A673 (cell line): Measurements from ENCODE around the gene CTXN3. TPM values are rescaled to one million over a fixed set of nuclear protein-coding genes. Genes with fewer than 3 reads are reported as not detected.

Experiments used
- BruUV-seq: library from RNA; stranded (reverse); fragments of 400-500 nt; replicated peaks from 2 replicates; lab custom pipeline; 2021; lab: Mats Ljungman, UMichigan
- CTCF ChIA-PET: fragments of 300-600 bp; sonication (Branson Sonifier 250); formaldehyde crosslinking; loops from one replicate; lab custom pipeline; 2022; ENCODE audit warnings: antibody characterized with exemption; lab: Charles Lee
- POLR2A ChIA-PET: fragments of 300-600 bp; sonication (Branson Sonifier 250); formaldehyde crosslinking; loops from one replicate; lab custom pipeline; 2022; ENCODE audit warnings: antibody characterized with exemption; ENCODE audit not compliant: low non-redundant PET; lab: Charles Lee
- DNase-seq: peaks from one replicate; pipeline ENCODE4 v3.0.0-alpha.2; 2015; ENCODE audit warnings: low spot score
- H3K27ac ChIP-seq: fragments of 200-600 bp; sonication (generic); 2 replicates; pipeline ENCODE4 v1.5.1; 2016; ENCODE audit warnings: mixed run types, low read depth, mild to moderate bottlenecking, mixed read lengths, antibody characterized with exemption, low read length; ENCODE audit not compliant: poor library complexity, severe bottlenecking
- H3K27me3 ChIP-seq: fragments of 200-600 bp; sonication (generic); replicated peaks from 2 replicates; pipeline ENCODE4 v1.6.1; 2017; ENCODE audit warnings: mixed run types, low read depth, mild to moderate bottlenecking, mixed read lengths, antibody characterized with exemption, low read length; ENCODE audit not compliant: insufficient read depth, poor library complexity
- H3K36me3 ChIP-seq: fragments of 200-600 bp; sonication (generic); 2 replicates; pipeline ENCODE4 v1.6.1; 2016; ENCODE audit warnings: mixed run types, mild to moderate bottlenecking, mixed read lengths, antibody characterized with exemption, low read length; ENCODE audit not compliant: insufficient read depth, poor library complexity, severe bottlenecking
- H3K4me1 ChIP-seq: fragments of 200-600 bp; sonication (generic); 2 replicates; pipeline ENCODE4 v1.6.1; 2017; ENCODE audit warnings: mixed run types, mild to moderate bottlenecking, mixed read lengths, antibody characterized with exemption, low read length; ENCODE audit not compliant: insufficient read depth, poor library complexity, severe bottlenecking
- H3K4me3 ChIP-seq: fragments of 200-600 bp; sonication (generic); 2 replicates; pipeline ENCODE4 v1.5.1; 2016; ENCODE audit warnings: low read depth, mixed run types, mild to moderate bottlenecking, mixed read lengths, low read length; ENCODE audit not compliant: poor library complexity, severe bottlenecking
- H3K9me3 ChIP-seq: fragments of 200-600 bp; sonication (generic); 2 replicates; pipeline ENCODE4 v1.6.1; 2016; ENCODE audit warnings: mixed run types, low read depth, mild to moderate bottlenecking, mixed read lengths, antibody characterized with exemption, low read length; ENCODE audit not compliant: poor library complexity, severe bottlenecking
- CTCF ChIP-seq: fragments of 300-800, 200-600 bp; sonication (generic); conservative IDR thresholded peaks from 2 replicates; pipeline ENCODE4 v1.5.1; 2017; ENCODE audit warnings: low read depth, mild to moderate bottlenecking, antibody characterized with exemption, low read length, moderate library complexity, mixed read lengths
- EZH2 ChIP-seq: fragments of 200-600 bp; sonication (generic); IDR thresholded peaks from 2 replicates; pipeline ENCODE4 v1.6.1; 2017; ENCODE audit warnings: borderline replicate concordance, low read depth, mild to moderate bottlenecking, mixed read lengths, antibody characterized with exemption, low read length; ENCODE audit not compliant: poor library complexity, severe bottlenecking
- intact Hi-C: fragments of 100-400 bp; cut with micrococcal nuclease; formaldehyde crosslinking; loops from one replicate; pipeline ENCODE4 v1.10.0; 2022; ENCODE audit not compliant: unreplicated experiment
- total RNA-seq: library from RNA; stranded (reverse); gene quantifications from 2 replicates; pipeline ENCODE4 v1.2.3, GENCODE V29; 2021

The CTXN3 gene
- total RNA-seq, 1 experiment from 2014 or later: not detected

- no peak overlapping the region for H3K27ac ChIP-seq
- no peaks in the 10 kb centered on the region for H3K36me3 ChIP-seq
- ChIA-PET CTCF (no interaction called here), POLR2A (no interaction called here)
- BruUV-seq: no TSS peak
- TF ChIP-seq CTCF: no peak
- no peak for TF ChIP-seq EZH2
- H3K4me1 ChIP-seq: no peaks in the 10 kb centered on the region
- intact Hi-C loops: no loop called here
- H3K4me3 ChIP-seq: no peak overlapping the region
- H3K9me3 ChIP-seq: no peaks in the 10 kb centered on the region
- peaks cover 34% of the 10 kb centered on the region for H3K27me3 ChIP-seq
- DNase-seq: no peak
Observed at GRCh38 chr5:127601111-127601510, 47.8 kb upstream of the CTXN3 start.

DNA sequence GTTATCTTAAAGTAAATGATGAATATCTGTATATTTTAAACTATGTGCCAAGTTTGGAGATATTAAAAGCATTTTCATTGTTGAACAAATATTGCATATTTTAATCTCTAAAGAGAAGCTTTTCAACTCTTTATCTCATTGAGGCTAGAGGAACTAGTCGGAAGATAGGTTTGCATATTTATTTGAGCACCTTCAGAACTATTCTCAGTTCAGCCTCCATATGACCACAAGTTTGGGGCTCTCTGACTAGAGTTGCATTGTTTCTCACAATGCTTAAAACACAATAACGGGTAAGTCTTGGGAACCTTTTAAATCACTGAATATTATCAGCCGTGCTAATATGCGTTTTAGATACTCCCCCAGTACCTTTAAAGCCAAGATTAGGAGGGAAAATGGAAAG is 47.3 kb upstream of the CTXN3 start:
- Histone ChIP-seq H3K27ac (no peak overlapping the region), H3K27me3 (peaks cover 31% of the 10 kb centered on the region), H3K4me3 (no peak overlapping the region), H3K4me1 (no peaks in the 10 kb centered on the region), H3K36me3 (no peaks in the 10 kb centered on the region), H3K9me3 (no peaks in the 10 kb centered on the region)
- POLR2A ChIA-PET: no interaction called here
- no TSS peak for BruUV-seq
- TF ChIP-seq CTCF (no peak), EZH2 (no peak)
- intact Hi-C loops: no loop called here
- no peak for DNase-seq
- CTCF ChIA-PET: no interaction called here

DNA sequence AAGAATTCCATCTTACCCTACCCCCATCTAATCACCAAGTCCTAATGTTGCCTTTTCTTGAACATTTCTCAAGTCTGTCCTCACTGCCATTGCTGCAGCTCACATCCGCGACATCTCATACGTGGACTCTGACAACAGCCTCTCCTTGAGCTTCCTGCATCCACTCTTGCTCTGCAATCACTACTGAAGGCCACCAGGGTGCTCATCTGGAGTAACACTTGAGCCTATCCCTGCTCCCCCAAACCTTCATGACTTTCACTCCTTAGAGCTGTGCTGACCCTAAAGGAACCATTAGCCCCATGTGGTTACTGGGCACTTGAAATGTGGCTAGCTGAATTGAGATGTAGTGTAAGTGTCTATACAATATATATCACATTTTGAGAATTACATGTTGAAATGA is 46.4 kb upstream of the CTXN3 start:
- Histone ChIP-seq H3K27ac (no peak overlapping the region), H3K36me3 (no peaks in the 10 kb centered on the region), H3K4me3 (no peak overlapping the region), H3K9me3 (no peaks in the 10 kb centered on the region), H3K4me1 (no peaks in the 10 kb centered on the region), H3K27me3 (peaks cover 34% of the 10 kb centered on the region)
- no TSS peak for BruUV-seq
- POLR2A ChIA-PET: no interaction called here
- no peak for TF ChIP-seq CTCF
- TF ChIP-seq EZH2: no peak
- intact Hi-C loops: no loop called here
- DNase-seq: no peak
- CTCF ChIA-PET: no interaction called here
